Kasumi-1 (cell line): ENCODE results near the gene ARFIP2.
A peak's percentile ranks its signal among the peaks of the same experiment; 100 is the strongest.

Experiments
- DNase-seq, 2 experiments: peaks; one replicate each; lab custom pipeline; 2025; lab: John Stamatoyannopoulos, UW

The ARFIP2 gene

DNA sequence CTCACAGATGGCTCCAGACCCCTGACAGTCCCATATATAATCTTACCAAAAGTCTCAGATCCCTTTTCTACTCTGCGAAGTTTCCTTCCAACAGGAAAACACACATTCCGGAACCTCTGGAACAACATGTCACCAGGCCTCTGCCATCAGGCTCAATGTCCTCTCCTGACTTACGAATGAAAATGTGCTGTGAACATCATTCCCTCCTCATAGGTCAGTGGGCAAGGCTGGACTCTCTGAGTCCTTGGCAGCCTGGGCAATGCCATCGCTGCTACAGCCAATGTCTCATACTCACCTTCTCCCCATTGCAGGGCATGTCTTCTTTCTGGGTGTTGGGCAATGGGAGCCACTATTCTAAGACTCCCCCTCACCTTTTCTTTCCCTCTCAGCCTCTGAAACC, 38.7 kb downstream of the ARFIP2 start:
- DNase-seq, result no peak

DNA sequence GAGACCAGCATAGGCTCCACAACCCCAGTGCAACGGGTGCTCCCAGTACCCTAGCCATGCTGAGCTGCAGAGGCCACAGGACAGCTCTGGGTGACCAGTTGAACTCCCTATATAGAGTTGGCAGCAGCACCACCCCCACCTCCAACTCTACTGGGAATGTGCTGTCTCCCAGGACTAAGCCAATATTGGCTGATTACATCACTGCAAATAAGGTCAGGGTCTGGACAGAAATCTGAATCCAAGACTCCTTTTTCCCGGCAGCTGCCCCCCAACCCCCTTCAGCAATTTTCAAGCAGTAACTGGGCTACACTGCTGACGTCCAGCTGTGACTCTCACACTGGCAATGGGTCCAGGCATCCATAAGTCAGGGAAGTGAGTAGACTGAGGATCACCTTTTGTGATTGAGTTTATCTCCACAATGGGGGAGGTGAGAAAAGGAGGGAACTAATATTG, 40.2 kb downstream of the ARFIP2 start, which contains the start of gene HPX:
Gene HPX, minus strand, starts transcription at position 82 of the 453 bp plus-strand sequence. Its CDS starts 24 bp downstream, at position 58.
- no peak for DNase-seq

DNA sequence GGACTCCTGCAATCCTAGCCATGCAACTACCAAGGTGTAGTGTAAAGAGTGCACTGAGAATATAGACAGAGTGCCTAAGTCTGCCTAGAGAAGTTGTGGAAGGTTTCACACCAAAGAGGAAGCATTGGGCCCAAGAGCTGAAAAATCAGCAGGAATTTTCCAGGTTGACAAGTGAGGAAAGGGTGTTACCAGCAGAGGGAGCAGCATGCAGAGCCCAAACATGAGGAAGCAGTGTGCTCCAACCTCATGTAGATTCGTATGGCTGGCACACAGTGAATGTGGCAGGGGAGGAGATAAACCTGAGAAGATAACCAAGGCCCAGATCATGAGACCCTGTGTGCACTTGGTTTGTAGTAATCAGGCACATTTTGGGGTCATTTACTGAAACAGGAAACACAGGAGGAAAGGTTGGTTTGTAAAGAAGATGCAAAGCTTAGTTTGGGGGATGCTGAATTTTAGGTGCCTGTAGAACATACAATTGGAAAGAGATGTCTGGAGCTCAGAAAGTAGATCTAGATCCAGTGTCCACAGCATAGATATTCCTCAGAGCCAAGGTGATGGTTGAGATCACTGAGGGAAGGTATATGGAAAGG, 42.1 kb downstream of the ARFIP2 start:
- peak; percentile 56 to 59 for DNase-seq

DNA sequence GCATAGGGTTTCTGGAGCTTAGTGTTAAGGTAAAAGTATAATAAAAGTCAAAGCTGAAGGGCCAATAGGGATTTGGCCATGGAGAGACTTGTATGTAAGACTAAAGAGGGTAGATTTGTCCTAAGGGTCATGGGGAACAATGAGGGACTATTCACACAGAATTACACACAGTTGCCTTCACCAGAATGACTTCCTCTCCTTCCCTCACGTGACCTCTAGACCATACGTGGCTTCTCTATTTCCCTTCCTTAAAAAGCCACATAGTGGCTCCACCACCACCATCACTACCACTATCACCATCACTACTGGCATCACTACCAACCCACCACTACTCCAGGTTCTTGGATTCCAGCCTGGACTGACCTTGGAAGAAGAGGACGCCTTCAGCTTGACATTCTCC, 43.1 kb downstream of the ARFIP2 start:
- peak; percentile 58 to 63 for DNase-seq

DNA sequence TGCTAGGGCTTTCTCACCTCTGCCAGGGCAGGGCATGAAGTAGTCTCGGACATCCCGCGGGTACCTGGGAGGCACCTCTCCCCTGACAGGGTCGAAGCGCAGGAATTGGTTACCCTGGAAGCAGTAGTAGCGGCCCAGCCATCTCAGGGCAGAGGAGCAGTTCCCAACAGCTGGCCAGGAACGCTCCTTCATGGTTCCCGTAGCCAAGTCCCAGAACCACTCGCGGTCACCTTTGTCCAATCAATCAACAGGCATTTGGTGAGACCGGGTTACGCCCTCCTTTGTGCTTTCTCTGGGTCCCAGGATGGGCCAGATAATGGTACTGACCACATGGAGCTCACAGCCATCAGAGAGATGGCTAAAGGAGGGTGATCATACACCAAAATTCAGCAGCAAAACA, 43.7 kb downstream of the ARFIP2 start:
- DNase-seq, result no peak

DNA sequence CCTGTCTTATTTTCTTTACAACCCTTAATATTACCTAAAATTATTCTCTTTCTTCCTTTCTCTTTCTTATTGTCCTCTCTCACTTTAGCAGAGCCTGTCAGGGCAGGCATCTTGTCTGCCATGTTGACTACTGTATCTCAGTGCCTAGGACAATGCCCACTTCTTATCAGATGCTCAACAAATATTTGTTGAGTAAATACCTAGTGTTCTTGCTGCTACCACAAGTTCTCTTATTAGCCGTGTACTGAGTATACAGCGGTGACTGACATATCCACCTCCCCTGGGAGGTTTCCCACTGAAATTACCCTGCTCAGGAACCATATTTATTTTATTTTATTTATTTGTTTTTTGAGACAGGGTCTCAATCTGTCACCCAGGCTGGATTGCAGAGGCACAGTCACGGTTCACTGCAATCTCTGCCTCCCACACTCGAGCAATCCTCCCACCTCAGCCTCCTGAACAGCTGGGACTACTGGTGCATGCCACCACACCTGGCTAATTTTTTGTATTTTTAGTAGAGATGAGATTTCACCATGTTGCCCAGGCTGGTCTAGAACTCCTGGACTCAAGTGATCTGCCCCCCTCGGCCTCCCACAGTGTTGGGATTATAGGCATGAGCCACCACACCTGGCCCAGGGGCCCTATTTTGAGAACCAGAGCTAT, 47.0 kb downstream of the ARFIP2 start:
- DNase-seq, result no peak

DNA sequence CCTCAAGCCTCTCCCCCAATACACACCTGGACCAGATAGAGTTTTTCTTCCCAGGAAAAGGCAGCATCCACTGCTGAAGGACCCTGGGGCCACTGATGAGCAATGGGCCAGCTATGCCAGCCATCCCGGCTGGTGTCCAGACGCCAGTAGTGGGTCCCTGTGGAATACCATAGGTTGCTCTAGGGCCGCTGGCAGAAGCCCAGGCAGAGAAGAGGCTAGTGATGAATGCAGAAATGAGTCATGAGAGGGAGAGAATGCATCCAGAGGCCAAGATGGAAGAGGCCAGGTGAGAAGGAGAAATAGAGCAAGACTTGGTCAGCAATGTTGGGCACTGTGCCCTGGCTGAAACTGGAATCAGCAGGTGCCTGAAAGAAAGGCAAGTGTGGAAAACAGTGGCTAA, 49.3 kb downstream of the ARFIP2 start:
- no peak for DNase-seq

DNA sequence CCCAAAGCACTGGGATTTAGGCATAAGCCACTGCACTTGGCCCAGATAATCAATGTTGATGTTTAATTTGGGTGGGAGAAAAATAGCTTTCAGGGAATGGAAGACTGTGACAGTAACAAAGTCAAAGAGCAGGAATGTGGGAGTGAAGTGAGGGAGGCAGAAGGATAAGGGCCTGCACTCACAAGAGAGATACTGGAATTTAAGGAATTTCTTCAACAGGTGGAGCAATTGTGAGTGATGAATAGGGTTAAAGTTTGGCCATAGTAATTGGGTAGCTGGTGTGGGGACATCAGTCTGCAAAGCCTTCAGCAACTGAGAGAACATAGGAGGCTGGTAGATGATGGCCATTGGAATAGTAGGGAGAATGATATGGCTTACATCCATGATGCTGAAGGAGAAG, 53.6 kb downstream of the ARFIP2 start:
- DNase-seq, result no peak
